Inflammatory macrophage (primary cell): ENCODE results near the gene RAG2.
A peak's percentile ranks its signal among the peaks of the same experiment; 100 is the strongest.
"Not testable (repeated sequence)": the region's sequence is repeated elsewhere in the genome, so short reads cannot be mapped to it uniquely, and the experiment has no call there.

Experiments used
- DNase-seq, 2 donors: peaks; one replicate each; pipeline ENCODE4 v3.0.0-alpha.2; 2020 to 2022

Gene RAG2

DNA sequence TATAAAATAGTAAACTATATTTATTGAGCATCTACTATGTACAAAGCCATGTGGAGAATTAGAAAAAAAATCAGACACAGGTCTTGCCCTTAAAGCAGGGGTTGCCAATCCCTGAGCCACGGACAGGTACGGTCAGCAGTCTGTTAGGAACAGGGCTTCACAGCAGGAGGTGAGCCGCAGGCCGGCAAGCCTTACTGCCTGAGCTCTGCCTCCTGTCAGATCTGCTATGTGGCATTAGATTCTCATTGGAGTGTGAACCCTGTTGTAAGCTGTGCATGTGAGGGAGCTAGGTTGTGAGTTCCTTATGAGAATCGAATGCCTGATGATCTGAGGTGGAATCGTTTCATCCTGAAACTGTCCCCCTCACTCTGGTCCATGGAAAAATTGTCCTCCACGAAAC, 2.1 kb upstream of the RAG2 start:
- DNase-seq: no peak

DNA sequence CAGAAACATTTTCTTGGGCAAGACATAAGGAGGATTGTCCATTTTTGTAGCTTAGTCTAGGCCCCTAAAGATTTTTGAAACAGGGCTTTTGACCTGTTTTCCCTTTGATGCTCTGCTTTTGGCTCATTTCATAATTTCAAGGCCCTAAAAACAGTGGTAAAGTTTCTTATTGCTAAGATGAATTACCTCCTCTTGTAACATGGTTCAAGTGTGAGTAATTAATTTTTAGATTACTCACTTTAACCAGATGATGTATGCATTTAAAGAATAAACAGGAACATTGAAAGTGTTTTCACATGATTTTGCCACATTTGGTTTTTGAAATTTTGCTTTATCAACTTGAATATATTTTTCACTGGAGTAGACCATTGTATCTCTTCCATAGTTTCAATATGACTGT, 1.2 kb downstream of the RAG2 start:
- no peak for DNase-seq

DNA sequence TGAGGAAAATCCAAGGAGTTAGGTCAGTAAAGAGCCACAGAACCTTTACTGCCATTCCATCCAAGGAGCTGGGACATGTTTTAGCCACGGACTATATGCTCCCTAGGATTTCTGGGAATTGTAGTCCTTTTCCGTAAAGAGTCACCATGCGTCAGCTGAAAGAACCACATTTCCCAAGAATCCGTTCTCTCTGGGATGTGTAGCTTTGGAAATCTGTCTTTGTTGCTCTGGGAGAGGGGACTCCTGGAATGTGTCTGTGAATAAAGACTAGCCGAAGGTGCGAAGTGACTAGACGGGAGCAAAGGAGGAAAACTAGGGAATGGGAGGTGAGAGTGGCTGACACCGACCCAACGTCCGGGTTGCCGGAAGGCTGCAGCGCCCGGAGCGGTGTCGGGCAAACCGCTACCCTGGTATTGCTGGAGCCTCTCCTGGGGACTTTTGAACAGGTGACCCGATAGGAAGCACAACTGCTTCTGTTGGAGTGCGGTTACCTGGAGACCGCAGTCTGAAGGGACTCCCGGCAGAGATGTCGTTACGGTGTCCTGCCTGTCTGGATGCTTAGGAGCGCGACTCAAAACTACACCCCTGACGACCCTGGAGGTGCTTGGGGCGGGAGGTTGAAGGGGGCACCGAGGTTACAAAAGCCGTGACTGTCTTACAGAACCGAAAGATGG, 3.6 kb downstream of the RAG2 start, which contains the start of gene IFTAP:
Gene IFTAP (plus strand): TSS at position 187 of the 674 bp plus-strand sequence. CDS start 15,602 bp downstream, outside the sequence.
- peak; percentile 85 to 90 for DNase-seq

DNA sequence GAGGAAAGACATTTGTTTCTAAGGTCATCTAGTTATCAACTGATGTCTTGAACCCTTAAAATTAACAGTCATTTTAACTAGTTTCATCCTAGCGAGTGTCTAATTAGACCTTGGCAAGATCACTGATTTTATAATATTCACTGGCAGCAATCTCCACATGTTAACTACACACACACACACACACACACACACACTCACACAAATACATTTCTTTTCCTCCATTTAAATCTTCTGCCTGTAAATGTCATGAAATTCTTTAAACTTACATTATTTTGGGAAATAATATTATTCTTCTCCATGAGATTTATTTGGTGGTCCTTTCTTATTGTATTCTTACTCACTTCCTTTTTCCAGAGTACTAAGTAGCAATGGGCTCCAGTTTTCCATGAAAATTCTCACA, 6.6 kb downstream of the RAG2 start:
- DNase-seq: no peak

DNA sequence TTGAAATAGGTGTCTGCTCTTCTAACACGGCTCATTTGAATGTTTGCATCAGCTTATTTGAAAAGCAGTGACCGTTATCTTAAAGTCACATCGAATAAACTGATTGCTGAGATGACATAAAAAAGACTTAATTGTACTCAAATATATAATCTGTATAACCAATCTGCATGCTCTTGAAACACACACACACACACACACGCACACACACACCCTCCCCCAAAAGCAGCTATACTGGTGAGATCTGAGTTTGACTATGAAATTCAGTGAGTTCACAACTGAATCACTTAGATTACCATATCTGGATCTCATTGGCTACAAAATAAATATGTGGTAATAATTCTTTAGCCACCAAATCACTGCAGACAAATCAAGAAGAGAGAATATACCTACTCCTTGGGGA, 7.5 kb downstream of the RAG2 start:
- no peak for DNase-seq

DNA sequence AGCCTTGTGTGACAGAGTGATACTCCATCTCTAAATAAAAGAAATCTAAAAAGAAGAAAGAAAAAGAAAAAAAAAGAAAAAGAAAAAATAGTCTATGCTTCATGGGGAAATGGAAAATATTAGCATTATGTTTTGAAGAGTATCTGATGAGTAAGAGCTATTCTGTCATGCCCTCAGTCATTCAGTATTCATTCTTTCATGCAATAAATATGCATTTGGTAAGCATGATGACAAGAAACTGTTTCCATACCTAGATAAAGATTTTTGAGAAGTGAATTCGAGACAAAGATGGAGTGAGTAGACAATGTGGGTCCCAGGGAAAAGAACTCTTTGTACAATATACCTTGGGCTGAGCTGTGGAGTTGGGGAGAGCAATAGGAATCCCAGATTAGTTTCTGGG, 9.9 kb downstream of the RAG2 start:
- no peak for DNase-seq

DNA sequence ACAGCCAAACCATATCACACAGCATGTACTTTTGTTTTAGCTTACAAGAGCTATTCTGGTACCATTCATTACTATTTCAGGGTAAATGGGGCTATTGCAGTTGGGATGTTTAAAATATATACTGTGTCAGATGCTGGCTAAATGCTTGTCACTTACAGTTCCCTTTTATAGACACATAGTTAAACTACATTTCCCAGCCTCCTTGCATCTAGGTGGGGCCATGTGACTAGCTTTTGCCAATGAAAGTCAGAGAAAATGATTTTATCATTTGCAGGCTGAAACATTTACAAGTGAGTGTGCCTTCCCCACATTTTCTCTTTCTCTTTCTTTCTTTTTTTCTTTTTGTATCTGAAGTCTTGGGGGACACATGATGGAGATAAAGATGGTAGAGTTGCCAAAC, 11.5 kb downstream of the RAG2 start:
- peak; percentile 35 to 43 for DNase-seq

DNA sequence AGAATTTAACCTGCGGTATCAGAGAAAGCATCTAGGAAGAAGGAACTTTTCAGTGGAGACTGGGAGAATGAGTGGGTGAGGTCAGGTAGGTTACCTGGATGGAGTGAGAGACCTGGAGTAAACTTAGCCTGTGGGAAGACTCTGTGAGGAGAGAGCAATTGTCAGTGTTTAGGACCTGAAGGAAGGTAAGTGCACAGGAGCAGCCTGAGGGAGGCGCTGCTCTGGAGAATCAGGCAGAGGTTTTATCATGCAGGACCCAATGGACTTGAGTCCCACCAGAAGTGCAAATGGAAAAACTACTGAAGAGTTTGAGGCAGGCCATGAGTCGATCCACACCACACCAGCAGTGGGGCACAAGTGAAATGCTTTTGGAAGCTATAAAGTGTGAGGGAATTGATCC, 14.4 kb downstream of the RAG2 start:
- no peak for DNase-seq

DNA sequence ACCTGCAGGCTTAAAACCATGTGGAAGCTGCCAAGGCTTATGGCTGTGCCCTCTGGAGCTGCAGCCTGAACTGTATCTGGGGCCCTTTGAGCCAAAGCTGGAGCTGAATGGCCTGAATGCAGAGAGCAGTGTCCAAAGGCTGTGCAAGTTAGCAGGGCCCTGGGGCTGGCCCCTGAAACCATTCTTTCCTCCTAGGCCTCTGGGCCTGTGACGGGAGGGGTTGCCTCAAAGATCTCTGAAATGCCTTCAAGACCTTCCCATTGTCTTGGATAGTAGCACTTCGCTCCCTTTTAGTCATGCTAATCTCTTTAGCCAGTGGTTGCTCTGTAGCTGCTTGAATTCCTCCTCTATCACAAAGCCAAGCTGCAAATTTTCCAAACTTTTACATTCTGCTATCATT, 16.5 kb downstream of the RAG2 start:
- DNase-seq: no peak

DNA sequence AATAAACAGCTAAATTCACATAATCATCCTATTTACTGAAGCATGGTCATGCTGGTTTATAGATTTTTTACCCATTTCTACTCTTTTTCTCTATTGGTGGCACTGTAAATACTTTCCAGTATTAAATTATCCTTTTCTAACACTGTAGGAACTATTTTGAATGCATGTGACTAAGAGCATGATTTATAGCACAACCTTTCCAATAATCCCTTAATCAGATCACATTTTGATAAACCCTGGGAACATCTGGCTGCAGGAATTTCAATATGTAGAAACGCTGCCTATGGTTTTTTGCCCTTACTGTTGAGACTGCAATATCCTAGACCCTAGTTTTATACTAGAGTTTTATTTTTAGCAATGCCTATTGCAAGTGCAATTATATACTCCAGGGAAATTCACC, 19.6 kb downstream of the RAG2 start:
- DNase-seq: no peak

DNA sequence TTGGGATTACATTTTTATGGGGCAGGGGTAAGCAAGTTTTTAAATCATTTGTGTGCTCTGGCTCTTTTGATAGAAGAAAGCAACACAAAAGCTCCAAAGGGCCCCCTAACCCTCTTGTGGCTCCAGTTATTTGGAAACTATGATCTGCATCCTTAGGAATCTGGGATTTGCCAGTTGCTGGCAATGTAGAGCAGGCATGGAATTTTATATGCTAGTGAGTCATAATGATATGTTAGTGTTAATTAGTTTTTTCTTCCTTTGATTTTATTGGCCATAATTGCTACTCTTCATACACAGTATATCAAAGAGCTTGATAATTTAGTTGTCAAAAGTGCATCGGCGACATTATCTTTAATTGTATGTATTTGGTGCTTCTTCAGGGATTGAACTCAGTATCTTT, 20.2 kb downstream of the RAG2 start:
- no peak for DNase-seq

DNA sequence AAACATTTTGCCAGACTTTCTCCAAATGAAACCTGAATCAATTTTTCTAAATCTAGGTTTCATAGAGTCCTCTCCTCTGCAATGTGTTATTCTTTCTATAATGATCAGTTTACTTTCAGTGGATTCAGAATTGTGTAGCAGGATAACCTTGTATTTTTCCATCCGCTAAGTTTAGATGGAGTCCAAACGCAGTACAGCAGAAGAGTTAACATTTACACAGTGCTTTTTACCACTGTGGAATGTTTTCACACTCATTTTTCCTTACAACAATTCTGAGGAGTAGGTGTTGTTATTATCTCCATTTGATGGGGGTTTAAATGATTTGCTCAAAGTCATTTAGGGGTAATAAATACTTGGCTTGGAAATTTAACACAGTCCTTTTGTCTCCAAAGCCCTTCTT, 20.7 kb downstream of the RAG2 start:
- DNase-seq: no peak

DNA sequence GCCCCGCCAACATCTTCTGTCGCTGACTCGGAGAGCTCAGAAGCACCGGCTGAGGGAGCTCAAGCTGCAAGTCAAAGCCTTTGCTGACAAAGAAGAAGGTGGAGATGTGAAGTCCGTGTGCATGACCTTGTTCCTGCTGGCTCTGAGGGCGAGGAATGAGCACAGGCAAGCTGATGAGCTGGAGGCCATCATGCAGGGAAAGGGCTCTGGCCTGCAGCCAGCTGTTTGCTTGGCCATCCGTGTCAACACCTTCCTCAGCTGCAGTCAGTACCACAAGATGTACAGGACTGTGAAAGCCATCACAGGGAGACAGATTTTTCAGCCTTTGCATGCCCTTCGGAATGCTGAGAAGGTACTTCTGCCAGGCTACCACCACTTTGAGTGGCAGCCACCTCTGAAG, 23.6 kb downstream of the RAG2 start:
- no peak for DNase-seq

DNA sequence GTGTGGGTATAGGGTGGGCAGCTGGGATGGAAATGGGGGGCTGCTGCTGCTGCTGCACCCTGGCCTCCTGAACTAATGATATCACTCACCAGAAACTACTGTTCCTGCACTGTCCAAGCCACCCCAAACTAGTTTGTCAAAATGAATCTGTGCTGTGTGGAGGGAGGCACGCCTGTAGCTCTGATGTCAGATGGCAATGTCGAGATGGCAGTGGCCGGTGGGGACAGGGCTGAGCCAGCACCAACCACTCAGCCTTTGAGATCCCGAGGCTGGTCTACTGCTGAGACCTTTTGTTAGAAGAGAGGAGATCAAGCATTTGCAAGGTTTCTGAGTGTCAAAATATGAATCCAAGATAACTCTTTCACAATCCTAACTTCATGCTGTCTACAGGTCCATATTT, 28.9 kb downstream of the RAG2 start:
- DNase-seq: no peak

DNA sequence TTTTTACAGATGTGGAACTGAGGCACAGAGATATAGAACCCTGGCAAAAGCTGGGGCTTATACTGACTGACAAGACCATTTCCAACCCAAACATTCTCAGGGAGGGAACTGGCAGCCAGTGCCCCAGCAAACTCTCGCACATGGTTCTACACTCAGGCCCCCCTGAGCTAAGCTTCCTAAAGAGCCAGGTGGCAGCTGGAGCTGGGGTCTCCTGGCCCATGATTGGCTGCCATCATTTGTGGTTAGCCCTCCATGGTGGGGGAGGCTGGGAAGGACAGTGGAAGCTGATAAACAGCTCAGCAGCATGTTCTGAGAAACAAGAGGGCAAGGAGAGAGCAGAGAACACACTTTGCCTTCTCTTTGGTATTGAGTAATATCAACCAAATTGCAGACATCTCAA, 30.3 kb downstream of the RAG2 start, which contains the start of gene RAG1:
Gene RAG1 (plus strand): TSS at position 314 of the 400 bp plus-strand sequence. CDS start 5,298 bp downstream, outside the sequence.
- DNase-seq: no peak

DNA sequence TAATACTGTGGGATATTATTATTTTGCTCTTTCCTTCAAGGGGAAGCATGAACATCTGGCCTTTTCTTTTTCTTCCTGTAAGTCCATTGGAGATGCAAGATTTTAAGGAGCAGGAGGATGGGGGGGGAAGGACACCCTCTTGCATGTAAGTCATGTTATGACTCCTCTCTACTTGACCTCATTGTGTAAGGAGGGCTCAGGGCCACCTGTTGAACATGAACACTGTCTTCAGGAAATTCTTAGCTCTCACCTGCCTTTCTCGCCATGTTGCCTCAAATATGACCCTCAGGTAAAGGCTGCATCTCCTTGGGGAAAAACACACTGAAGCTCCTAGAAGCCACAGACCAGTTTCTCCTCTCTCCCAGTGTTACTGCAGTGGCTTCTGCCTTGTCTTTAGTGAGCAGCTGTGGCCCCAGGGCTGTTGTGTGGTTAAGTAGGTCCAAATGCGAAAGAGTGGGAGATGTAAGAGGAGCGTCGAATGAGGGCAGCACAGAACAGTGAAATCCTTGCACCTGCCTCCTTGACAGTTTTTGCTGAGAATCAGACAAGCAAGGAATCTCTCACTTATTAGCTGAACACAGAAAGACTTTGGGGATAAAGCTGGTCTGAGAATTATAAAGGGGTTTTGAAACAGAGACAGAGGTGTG, 31.5 kb downstream of the RAG2 start:
- DNase-seq: no peak

DNA sequence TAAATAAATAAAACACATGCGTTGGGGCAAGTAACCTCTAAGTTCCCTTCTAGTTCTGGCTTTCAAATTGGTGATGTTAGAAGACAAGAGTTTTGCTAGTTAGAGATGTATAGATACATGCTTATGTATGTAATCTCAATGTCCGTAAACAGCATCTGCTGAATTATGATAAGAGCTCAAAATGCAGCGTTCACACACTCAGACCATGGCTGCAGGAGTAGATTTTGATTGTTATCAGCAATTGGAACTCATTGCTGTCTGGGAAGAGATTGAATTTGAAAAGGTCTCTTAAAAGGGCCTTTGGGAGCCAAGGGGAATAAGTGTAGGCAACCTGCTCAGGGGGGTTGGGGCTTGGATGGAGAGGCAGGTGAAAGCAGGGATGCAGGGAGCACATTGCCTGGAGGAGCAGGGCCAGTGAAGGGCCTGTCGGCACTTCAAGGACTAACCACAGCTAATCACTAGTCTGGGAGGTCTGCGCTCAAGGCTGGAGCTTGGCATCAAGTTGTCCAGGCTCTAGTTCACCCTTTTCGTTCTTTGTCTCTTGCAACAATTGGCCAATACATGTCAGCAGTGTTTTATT, 32.9 kb downstream of the RAG2 start:
- no peak for DNase-seq

DNA sequence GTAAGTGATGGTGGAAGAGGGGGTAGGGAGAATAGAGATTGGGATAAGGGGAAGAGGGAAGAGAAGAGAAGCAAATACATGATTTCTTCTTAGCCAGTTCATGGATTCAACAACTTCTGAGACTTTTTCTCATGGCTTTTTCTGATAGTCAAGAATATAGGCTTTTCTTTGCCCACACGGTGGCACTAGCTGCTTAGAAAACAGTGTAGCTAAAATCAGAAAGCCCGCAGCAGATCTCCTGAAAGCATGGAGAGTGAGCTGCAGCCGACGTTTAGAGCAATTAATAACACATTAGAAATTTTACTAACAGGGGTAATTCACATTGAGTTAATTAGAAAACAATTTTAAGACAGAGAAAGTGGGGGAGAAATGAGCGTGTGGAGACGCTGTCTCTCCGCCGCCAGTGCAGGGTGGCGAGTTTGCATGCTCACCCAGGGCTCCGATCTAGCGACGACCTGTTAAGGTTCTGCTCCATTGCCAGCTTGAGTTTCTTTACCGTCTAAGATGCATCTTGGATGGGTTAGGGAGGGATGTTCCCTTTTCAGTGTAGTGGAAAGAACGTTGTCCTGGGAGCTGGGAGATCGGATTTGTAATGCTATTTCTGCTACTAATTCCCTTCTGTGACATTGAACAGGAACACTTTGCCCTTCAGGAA, 33.5 kb downstream of the RAG2 start:
- DNase-seq: peak; percentile 69

DNA sequence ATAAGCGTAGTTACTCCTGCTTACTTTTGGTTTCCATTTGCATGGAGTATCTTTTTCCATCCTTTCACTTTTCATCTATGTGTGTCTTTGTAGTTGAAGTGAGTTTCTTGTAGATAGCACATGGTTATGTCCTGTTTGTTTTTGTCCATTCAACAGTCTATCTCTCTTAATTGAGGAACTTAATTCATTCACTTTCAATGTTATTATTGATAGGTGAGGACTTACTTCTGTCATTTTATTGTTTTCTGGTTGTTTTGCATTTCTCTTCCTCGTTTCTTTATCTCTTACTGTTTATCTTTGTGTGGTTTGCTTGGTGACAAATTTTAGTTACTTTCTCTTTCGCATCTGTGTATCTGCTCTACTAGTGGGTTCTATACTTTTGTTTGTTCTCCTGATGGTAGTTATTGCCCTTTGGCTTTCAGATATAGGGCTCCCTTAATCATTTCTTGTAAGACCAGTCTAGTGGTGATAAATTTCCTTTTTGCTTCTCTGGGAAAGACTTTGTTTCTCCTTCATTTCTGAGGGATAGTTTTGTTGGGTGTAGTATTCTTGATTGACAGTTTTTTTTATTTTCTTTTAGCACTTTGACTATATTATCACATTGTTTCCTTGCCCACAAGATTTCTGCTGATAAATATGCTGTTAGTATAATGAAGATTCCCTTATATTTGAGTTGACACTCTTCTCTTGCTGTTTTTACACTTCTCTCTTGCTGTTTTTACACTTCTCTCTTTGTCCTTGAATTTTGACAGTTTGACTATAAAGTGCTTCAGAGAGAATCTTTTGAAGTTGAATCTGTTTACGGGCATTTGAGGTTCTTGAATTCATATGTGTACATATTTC, 39.2 kb downstream of the RAG2 start:
- DNase-seq: no peak

DNA sequence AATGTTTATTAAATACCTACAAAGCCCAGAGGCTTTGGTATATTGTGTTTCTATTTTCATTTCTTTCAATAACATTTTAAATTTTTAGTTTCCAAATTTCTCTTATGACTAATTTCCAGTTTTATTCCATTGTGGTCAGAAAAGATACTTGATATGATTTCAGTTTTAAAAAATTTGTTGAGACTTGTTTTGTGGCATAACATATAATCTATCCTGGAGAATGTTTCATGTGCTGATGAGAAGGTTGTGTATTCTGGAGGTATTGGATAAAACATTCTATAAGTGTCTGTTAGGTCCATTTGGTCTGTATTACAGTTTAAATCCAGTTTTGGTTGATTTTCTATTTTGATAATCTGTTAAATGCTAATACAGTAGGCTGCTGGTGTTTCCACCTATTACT, 40.0 kb downstream of the RAG2 start:
- DNase-seq: no peak

DNA sequence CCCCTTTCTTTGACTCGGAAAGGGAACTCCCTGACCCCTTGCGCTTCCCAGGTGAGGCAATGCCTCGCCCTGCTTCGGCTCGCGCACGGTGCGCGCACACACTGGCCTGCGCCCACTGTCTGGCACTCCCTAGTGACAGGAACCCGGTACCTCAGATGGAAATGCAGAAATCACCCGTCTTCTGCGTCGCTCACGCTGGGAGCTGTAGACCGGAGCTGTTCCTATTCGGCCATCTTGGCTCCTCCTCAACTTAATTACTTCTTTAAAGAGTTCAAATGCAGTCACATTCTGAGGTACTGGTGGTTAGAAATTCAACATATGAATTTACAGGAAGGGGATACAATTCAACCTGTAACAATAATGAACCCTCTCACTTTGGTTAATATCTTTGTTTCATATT, 40.6 kb downstream of the RAG2 start:
- DNase-seq: not testable (repeated sequence)

DNA sequence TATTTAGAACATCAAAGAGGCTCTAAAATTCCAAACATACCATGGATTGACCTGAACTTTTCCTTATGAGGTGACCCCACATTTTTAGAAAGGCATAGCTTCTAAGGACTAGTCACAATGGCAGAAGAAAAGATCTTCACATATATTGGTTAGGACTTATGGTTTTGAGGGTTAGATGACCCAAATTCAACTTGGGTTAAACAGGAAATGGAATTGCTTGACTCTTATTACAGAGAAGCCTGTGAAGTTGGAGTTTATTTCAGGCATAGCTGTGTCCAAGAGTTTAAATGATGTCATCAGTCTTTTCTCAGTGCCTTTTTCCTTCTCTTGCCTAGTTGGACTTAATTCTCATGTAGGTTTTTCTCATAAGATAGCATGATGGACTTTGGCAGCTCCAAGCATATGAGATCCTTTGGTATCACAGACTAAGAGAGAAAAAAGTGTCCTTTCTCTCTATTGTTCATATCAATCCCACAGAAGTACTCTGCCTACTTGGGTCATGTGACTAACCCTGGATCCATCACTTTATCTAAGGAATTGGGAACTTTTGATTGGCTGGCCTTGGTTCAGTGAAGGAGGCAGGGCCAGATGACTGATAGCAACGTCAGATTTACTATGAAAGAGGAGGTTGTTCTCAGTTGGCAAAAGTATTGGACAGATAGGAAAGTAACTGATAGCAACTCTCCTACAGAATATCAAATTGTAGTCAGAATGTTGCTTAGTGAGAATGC, 47.5 kb downstream of the RAG2 start:
- DNase-seq: no peak
